CD14-positive monocyte (primary cell): Measurements from ENCODE around the gene PDE4B. TPM values are rescaled to one million over a fixed set of nuclear protein-coding genes. Genes with fewer than 3 reads are reported as not detected.
A peak's percentile ranks its signal among the peaks of the same experiment; 100 is the strongest.

Experiments
- DNase-seq, 3 donors: peaks; one replicate each; pipeline ENCODE4 v3.0.0-alpha.2; 2011 to 2022
- H2AFZ ChIP-seq: 2 replicates; pipeline ENCODE4 v1.6.0; 2012; ENCODE audit warnings: mild to moderate bottlenecking, low read depth, low read length, inconsistent platforms; ENCODE audit not compliant: insufficient read depth, poor library complexity, severe bottlenecking
- H3K27ac ChIP-seq, 2 donors: 1 replicate in 1 of 2; 2 replicates in 1 of 2; pipeline ENCODE4 v1.5.1; 2012 to 2013; ENCODE audit warnings: low read length in 2 of 2, control low read depth in 1 of 2, inconsistent platforms in 1 of 2, low read depth in 1 of 2, mild to moderate bottlenecking in 1 of 2
- H3K27me3 ChIP-seq, 2 donors: one replicate each; pipeline versions ENCODE4 v1.6.0 to v1.6.1; 2011 to 2013; ENCODE audit warnings: low read length in 2 of 2; ENCODE audit not compliant: control insufficient read depth in 2 of 2, insufficient read depth in 2 of 2
- H3K36me3 ChIP-seq, 2 donors: replicated peaks in 1 of 2; 1 replicate in 1 of 2; 2 replicates in 1 of 2; pipeline versions ENCODE4 v1.5.1 to v1.6.1; 2012 to 2013; ENCODE audit warnings: low read length in 2 of 2, control low read depth in 1 of 2, inconsistent platforms in 1 of 2, mild to moderate bottlenecking in 1 of 2; ENCODE audit not compliant: insufficient read depth in 2 of 2, control insufficient read depth in 1 of 2
- H3K4me1 ChIP-seq, 2 donors: 1 replicate in 1 of 2; 2 replicates in 1 of 2; pipeline versions ENCODE4 v1.5.1 to v1.6.1; 2012 to 2013; ENCODE audit warnings: low read length in 2 of 2, control low read depth in 1 of 2, inconsistent platforms in 1 of 2, mild to moderate bottlenecking in 1 of 2, moderate library complexity in 1 of 2; ENCODE audit not compliant: insufficient read depth in 2 of 2, control insufficient read depth in 1 of 2
- H3K4me2 ChIP-seq: replicated peaks from 2 replicates; pipeline ENCODE3; 2012; ENCODE audit warnings: low read length, moderate library complexity, mild to moderate bottlenecking; ENCODE audit not compliant: poor library complexity, severe bottlenecking; ENCODE audit errors: extremely low read depth
- H3K4me3 ChIP-seq, 3 experiments: fragments of 200-600 bp in 1 of 3; sonication (generic) in 1 of 3; replicated peaks in 1 of 3; 1 replicate in 2 of 3; 2 replicates in 1 of 3; pipeline ENCODE4 v1.5.1; 2011 to 2013; ENCODE audit warnings: low read length in 3 of 3, mild to moderate bottlenecking in 3 of 3, control low read depth in 2 of 3, low read depth in 2 of 3, inconsistent platforms in 1 of 3, moderate library complexity in 1 of 3
- H3K79me2 ChIP-seq: 2 replicates; pipeline ENCODE4 v1.6.0; 2012; ENCODE audit warnings: mild to moderate bottlenecking, control low read depth, inconsistent platforms, low read length, moderate library complexity; ENCODE audit not compliant: insufficient read depth
- H3K9ac ChIP-seq: 2 replicates; pipeline ENCODE4 v1.6.0; 2017; ENCODE audit warnings: low read length, mild to moderate bottlenecking; ENCODE audit not compliant: insufficient read depth, poor library complexity, severe bottlenecking
- H3K9me3 ChIP-seq, 2 donors: replicated peaks in 1 of 2; 1 replicate in 1 of 2; 2 replicates in 1 of 2; pipeline versions ENCODE4 v1.5.1 to v1.6.1; 2012 to 2013; ENCODE audit warnings: low read length in 2 of 2, control low read depth in 1 of 2; ENCODE audit not compliant: control insufficient read depth in 1 of 2, insufficient read depth in 1 of 2
- H4K20me1 ChIP-seq: 2 replicates; pipeline ENCODE4 v1.6.0; 2012; ENCODE audit warnings: mild to moderate bottlenecking, low read length, control low read depth, moderate library complexity; ENCODE audit not compliant: insufficient read depth
- H3K27ac Mint-ChIP-seq, 7 donors: one replicate each; pipeline ENCODE4 v1.8.0; 2020; ENCODE audit warnings: mild to moderate bottlenecking in 7 of 7, mixed read lengths in 7 of 7, moderate library complexity in 6 of 7, inconsistent platforms in 2 of 7
- H3K27me3 Mint-ChIP-seq, 3 donors: one replicate each; pipeline ENCODE4 v1.8.0; 2021 to 2022; ENCODE audit warnings: low read depth in 3 of 3, mild to moderate bottlenecking in 3 of 3, mixed read lengths in 3 of 3, moderate library complexity in 3 of 3, inconsistent platforms in 1 of 3
- H3K36me3 Mint-ChIP-seq, 2 donors: one replicate each; pipeline ENCODE4 v1.8.0; 2020; ENCODE audit warnings: mixed read lengths in 2 of 2, inconsistent platforms in 1 of 2, mild to moderate bottlenecking in 1 of 2
- H3K4me1 Mint-ChIP-seq: one replicate; pipeline ENCODE4 v1.8.0; 2020; ENCODE audit warnings: mild to moderate bottlenecking, mixed read lengths
- H3K4me3 Mint-ChIP-seq, 2 donors: one replicate each; pipeline ENCODE4 v1.8.0; 2020; ENCODE audit warnings: mild to moderate bottlenecking in 2 of 2, mixed read lengths in 2 of 2, moderate library complexity in 1 of 2
- H3K9me3 Mint-ChIP-seq, 7 donors: one replicate each; pipeline ENCODE4 v1.8.0; 2020 to 2022; ENCODE audit warnings: mixed read lengths in 7 of 7, mild to moderate bottlenecking in 6 of 7, moderate library complexity in 6 of 7, inconsistent platforms in 2 of 7
- CTCF ChIP-seq: fragments of 200-600 bp; IDR thresholded peaks from one replicate; pipeline ENCODE4 v1.8.0; 2022; ENCODE audit warnings: antibody characterized with exemption, mild to moderate bottlenecking
- WGBS: methylation state at CpG from one replicate; pipeline ENCODE4 v1.1.5; 2013; ENCODE audit warnings: missing lambda C conversion rate; ENCODE audit not compliant: insufficient coverage; 5-methylcytosine and 5-hydroxymethylcytosine counted together
- intact Hi-C, 2 donors: fragments of 100-400 bp; cut with micrococcal nuclease; formaldehyde crosslinking; loops; one replicate each; pipeline versions ENCODE4 v1.15.0 to v1.15.1; 2023
- polyA plus RNA-seq, 3 donors: library from polyadenylated mRNA; depleted of rRNA in 1 of 3; unstranded in 2 of 3; stranded (reverse) in 1 of 3; fragments of 300-500 nt in 2 of 3; fragments of >200 nt in 1 of 3; fragmentation: Illumina TruSeq in 2 of 3; gene quantifications; 1 replicate in 2 of 3; 2 replicates in 1 of 3; pipeline ENCODE4 v1.2.3, GENCODE V29; 2012 to 2021

Gene PDE4B
- polyA plus RNA-seq, 3 donors, result 17.2 to 52.8 (median 25.2) TPM

- peak overlapping the region in 1 of 7 donors; percentile 72 for H3K27ac Mint-ChIP-seq
- Histone ChIP-seq H3K9me3 (no peaks in the 10 kb centered on the region), H3K27ac (no peak overlapping the region), H3K4me2 (no peak overlapping the region), H3K36me3 (peaks cover 39 to 68% of the 10 kb centered on the region in 2 donors), H2AFZ (no peak overlapping the region), H3K79me2 (peaks cover 7% of the 10 kb centered on the region), H3K9ac (no peak overlapping the region), H4K20me1 (peaks cover 17% of the 10 kb centered on the region), H3K4me3 (no peak overlapping the region), H3K27me3 (no peaks in the 10 kb centered on the region), H3K4me1 (peaks cover 0 to 6% of the 10 kb centered on the region in 2 donors)
- intact Hi-C loops, result no loop called here
- H3K36me3 Mint-ChIP-seq, result peaks cover 75 to 76% of the 10 kb centered on the region in 2 donors
- H3K4me1 Mint-ChIP-seq, result peaks cover 17% of the 10 kb centered on the region
- no peak for DNase-seq
- TF ChIP-seq CTCF, result no peak
- no peak overlapping the region for H3K4me3 Mint-ChIP-seq
- H3K27me3 Mint-ChIP-seq, result no peaks in the 10 kb centered on the region
- H3K9me3 Mint-ChIP-seq, result no peaks in the 10 kb centered on the region
Observed at GRCh38 chr1:66359815-66360214, 567.1 kb downstream of the PDE4B start.

- H4K20me1 ChIP-seq, result peaks cover 17% of the 10 kb centered on the region
- H3K27me3 Mint-ChIP-seq, result no peaks in the 10 kb centered on the region
- H3K27ac Mint-ChIP-seq, result no peak overlapping the region
- DNase-seq, result no peak
- no peak overlapping the region for H3K4me3 ChIP-seq
- peaks cover 0 to 6% of the 10 kb centered on the region in 2 donors for H3K4me1 ChIP-seq
- H3K79me2 ChIP-seq, result peaks cover 7% of the 10 kb centered on the region
- intact Hi-C loops, result no loop called here
- 57% methylated on average over 2 of the region's 3 CpGs for WGBS
- H3K9me3 ChIP-seq, result no peaks in the 10 kb centered on the region
- no peak overlapping the region for H3K9ac ChIP-seq
- H3K36me3 ChIP-seq, result peaks cover 41 to 72% of the 10 kb centered on the region in 2 donors
- H3K4me1 Mint-ChIP-seq, result peaks cover 17% of the 10 kb centered on the region
- TF ChIP-seq CTCF, result no peak
- no peaks in the 10 kb centered on the region for H3K9me3 Mint-ChIP-seq
- peaks cover 78 to 79% of the 10 kb centered on the region in 2 donors for H3K36me3 Mint-ChIP-seq
- no peak overlapping the region for H3K27ac ChIP-seq
- H3K4me2 ChIP-seq, result no peak overlapping the region
- H3K4me3 Mint-ChIP-seq, result no peak overlapping the region
- H3K27me3 ChIP-seq, result no peaks in the 10 kb centered on the region
- no peak overlapping the region for H2AFZ ChIP-seq
Observed at GRCh38 chr1:66360285-66360724, 567.6 kb downstream of the PDE4B start.
